Measurements from ENCODE around the gene USF1. TPM values are rescaled to one million over a fixed set of nuclear protein-coding genes. Genes with fewer than 3 reads are reported as not detected.

The USF1 gene
- total RNA-seq, 1 experiment from 2014 or later, result 59.2 TPM

DNA sequence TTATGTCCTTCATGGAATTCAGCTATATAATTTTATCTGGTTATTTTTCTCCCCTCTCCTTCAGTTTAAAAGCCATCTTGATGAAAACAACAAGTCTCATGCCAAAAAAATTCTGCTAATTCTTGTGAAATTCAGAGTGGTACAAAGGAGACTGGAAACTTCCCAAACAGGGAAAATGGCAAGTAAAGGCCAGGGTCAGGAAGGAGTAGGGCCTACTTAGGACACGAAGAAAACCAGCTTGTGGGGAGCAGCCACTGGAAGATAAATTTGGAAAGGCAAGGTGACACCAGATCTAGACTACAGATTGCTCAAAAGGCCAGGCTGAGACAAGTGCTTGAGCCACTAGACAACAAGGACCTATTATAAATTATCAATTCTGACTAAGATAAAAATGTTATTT, 13.4 kb downstream of the USF1 start:
- H3K4me1 Mint-ChIP-seq, result peaks cover 10 to 21% of the 10 kb centered on the region in 2 experiments
- Histone ChIP-seq H3K9me3 (ENCODE audit: control insufficient read depth, low read depth, low read length) (no peaks in the 10 kb centered on the region), H3K27ac (ENCODE audit: insufficient read length, low read depth, low read length) (no peak overlapping the region), H2AK5ac (ENCODE audit: insufficient read length, low read length) (no peak overlapping the region), H4K20me1 (ENCODE audit: control insufficient read depth, insufficient read depth, insufficient read length) (no peaks in the 10 kb centered on the region), H3K23ac (ENCODE audit: insufficient read length, low read depth, low read length) (no peak overlapping the region), H2BK15ac (ENCODE audit: low read depth, low read length) (no peak overlapping the region), H3K79me2 (ENCODE audit: insufficient read depth, low read length) (no peaks in the 10 kb centered on the region), H3K56ac (ENCODE audit: insufficient read length, low read depth, low read length) (no peak overlapping the region), H3K23me2 (ENCODE audit: insufficient read length, low read depth, low read length, poor library complexity, severe bottlenecking) (no peaks in the 10 kb centered on the region), H2BK120ac (ENCODE audit: low read depth, low read length, poor library complexity, severe bottlenecking) (no peak overlapping the region), H3K4ac (ENCODE audit: low read depth, low read length) (no peak overlapping the region), H2BK20ac (ENCODE audit: low read depth, low read length, poor library complexity, severe bottlenecking) (no peak overlapping the region), H4K5ac (ENCODE audit: insufficient read length, low read depth, low read length) (no peak overlapping the region), H3K9ac (ENCODE audit: extremely low read depth, insufficient read length, low read length) (no peak overlapping the region), H3K4me2 (ENCODE audit: insufficient read depth, insufficient read length, low read length) (no peak overlapping the region), H2BK12ac (ENCODE audit: insufficient read length, low read depth, low read length) (no peak overlapping the region), H3K14ac (ENCODE audit: insufficient read depth, low read length) (no peak overlapping the region), H3K18ac (ENCODE audit: insufficient read length, low read depth, low read length) (no peak overlapping the region), H2BK5ac (ENCODE audit: insufficient read length, low read length) (no peak overlapping the region), H3K79me1 (ENCODE audit: insufficient read depth, low read depth, low read length, poor library complexity, severe bottlenecking) (no peaks in the 10 kb centered on the region), H3T11ph (ENCODE audit: low read length) (no peak overlapping the region), H4K91ac (ENCODE audit: insufficient read length, low read depth, low read length) (no peak overlapping the region), H4K8ac (replicated peaks; ENCODE audit: insufficient read length, low read depth, low read length) (no peak overlapping the region), H3K27me3 (ENCODE audit: insufficient read depth, low read length) (no peaks in the 10 kb centered on the region), H2AFZ (ENCODE audit: low read length) (no peak overlapping the region), H3K4me1 (ENCODE audit: insufficient read depth, low read length) (no peaks in the 10 kb centered on the region; the same call in 1 of the 2 replicates)
- H3K4me3 Mint-ChIP-seq, result no peak overlapping the region
- no peak overlapping the region; a peak in 1 of 7 replicates for H3K27ac Mint-ChIP-seq
- WGBS (ENCODE audit: extremely low coverage, insufficient read length, low lambda C conversion rate), result no CpG with 5 or more reads among the region's 1 CpG
- TF ChIP-seq, protein P1, sequence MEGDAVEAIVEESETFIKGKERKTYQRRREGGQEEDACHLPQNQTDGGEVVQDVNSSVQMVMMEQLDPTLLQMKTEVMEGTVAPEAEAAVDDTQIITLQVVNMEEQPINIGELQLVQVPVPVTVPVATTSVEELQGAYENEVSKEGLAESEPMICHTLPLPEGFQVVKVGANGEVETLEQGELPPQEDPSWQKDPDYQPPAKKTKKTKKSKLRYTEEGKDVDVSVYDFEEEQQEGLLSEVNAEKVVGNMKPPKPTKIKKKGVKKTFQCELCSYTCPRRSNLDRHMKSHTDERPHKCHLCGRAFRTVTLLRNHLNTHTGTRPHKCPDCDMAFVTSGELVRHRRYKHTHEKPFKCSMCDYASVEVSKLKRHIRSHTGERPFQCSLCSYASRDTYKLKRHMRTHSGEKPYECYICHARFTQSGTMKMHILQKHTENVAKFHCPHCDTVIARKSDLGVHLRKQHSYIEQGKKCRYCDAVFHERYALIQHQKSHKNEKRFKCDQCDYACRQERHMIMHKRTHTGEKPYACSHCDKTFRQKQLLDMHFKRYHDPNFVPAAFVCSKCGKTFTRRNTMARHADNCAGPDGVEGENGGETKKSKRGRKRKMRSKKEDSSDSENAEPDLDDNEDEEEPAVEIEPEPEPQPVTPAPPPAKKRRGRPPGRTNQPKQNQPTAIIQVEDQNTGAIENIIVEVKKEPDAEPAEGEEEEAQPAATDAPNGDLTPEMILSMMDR (conservative IDR thresholded peaks at IDR 0.05), result no peak
- H3K27me3 Mint-ChIP-seq (ENCODE audit: low read depth), result no peaks in the 10 kb centered on the region
- peaks cover 14 to 15% of the 10 kb centered on the region in 2 experiments; a peak in 4 of 5 replicates for H3K9me3 Mint-ChIP-seq
- DNase-seq, result no peak
- H3K36me3 Mint-ChIP-seq (ENCODE audit: insufficient read depth in 1 of 3, low read depth in 3 of 3), result peaks cover 6 to 20% (median 18%) of the 10 kb centered on the region in 3 experiments; a peak in 6 of 7 replicates
